Sigmoid colon (tissue), 3 donors: Measurements from ENCODE around the gene PFKP.

Experiments
- POLR2A ChIP-seq, 2 donors: fragments of 450-650 bp; IDR thresholded peaks; one replicate each; pipeline ENCODE4 v1.6.1; 2016; ENCODE audit warnings: antibody characterized with exemption in 2 of 2, mild to moderate bottlenecking in 2 of 2, moderate library complexity in 2 of 2
- TF ChIP-seq, protein P1 (sequence below), 4 experiments: fragments of 450-650 bp in 3 of 4; fragments of 200-600 bp in 1 of 4; IDR thresholded peaks; one replicate each; pipeline ENCODE4 v1.5.1; 2016 to 2019; ENCODE audit warnings: antibody characterized with exemption in 4 of 4, mild to moderate bottlenecking in 3 of 4, moderate library complexity in 2 of 4

DNA sequence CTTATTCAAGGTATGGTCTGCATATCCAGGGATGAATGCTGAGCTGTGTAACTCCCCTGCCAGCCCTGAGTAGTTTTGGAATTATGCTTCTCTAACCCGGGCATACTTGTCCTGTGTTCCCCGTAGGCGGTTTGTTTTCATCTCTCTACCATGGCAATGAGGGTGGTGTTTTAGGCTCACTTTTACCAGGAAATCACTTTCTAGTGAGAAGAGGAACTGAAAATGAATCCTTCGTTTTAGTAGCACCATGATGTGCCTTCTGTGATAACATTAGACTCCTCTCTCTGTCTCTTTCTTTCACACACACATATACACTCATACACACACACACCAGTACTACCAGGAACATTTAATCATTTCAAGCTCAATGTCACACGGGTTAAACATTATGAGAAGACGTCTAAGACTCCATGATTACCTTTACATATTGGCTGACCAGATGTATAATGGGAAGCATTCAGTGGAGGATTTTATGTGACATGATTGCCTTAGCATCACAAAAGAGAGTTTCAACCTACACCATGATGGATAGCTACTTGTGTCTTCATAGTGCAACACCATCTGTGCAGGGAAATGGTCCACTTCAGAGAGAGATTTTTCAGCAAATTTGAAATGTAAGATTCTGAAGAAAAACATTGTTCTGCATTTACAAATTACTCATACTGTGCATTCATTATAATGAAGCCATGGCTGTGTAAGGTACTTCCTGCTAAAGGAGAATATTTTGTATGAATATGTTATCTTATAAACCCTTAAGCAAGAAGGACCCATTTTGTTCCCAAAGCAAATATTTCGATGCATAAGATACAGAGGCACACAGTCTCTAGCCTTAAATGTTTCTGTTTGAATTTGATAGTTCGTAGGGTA is 31.0 kb upstream of the PFKP start:
- TF ChIP-seq, protein P1, sequence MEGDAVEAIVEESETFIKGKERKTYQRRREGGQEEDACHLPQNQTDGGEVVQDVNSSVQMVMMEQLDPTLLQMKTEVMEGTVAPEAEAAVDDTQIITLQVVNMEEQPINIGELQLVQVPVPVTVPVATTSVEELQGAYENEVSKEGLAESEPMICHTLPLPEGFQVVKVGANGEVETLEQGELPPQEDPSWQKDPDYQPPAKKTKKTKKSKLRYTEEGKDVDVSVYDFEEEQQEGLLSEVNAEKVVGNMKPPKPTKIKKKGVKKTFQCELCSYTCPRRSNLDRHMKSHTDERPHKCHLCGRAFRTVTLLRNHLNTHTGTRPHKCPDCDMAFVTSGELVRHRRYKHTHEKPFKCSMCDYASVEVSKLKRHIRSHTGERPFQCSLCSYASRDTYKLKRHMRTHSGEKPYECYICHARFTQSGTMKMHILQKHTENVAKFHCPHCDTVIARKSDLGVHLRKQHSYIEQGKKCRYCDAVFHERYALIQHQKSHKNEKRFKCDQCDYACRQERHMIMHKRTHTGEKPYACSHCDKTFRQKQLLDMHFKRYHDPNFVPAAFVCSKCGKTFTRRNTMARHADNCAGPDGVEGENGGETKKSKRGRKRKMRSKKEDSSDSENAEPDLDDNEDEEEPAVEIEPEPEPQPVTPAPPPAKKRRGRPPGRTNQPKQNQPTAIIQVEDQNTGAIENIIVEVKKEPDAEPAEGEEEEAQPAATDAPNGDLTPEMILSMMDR (IDR thresholded peaks at IDR 0.05), result no peak
- no peak for TF ChIP-seq POLR2A (IDR thresholded peaks at IDR 0.05)
